ENCODE data around the gene EZH1.
A peak's percentile ranks its signal among the peaks of the same experiment; 100 is the strongest.
"Not testable (repeated sequence)": the region's sequence is repeated elsewhere in the genome, so short reads cannot be mapped to it uniquely, and the experiment has no call there.

EZH1 gene

DNA sequence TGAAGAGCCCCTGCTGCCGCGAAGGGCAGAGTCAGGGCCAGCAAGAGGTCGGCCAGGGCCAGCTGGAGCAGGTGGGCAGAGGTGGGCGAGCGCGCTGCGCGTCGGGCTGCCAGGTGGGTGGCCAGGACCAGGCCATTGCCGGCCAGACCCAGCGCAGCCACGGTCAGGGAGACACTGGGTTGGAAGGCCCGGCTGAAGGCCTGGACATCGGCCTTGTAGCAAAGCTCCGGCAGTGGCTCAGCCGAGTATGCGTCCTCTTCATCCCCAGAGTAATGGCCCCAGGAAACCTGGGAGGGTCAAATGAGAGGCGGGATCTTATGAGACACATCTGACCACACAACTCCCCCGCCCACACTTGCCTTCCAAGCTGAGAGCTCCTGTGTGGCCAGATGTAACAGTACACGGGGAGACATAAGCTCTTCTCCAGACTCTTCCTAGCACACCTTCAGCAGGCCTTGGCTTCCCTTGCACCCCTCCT lies 64.5 kb downstream of the EZH1 start:
- no peak for DNase-seq

DNA sequence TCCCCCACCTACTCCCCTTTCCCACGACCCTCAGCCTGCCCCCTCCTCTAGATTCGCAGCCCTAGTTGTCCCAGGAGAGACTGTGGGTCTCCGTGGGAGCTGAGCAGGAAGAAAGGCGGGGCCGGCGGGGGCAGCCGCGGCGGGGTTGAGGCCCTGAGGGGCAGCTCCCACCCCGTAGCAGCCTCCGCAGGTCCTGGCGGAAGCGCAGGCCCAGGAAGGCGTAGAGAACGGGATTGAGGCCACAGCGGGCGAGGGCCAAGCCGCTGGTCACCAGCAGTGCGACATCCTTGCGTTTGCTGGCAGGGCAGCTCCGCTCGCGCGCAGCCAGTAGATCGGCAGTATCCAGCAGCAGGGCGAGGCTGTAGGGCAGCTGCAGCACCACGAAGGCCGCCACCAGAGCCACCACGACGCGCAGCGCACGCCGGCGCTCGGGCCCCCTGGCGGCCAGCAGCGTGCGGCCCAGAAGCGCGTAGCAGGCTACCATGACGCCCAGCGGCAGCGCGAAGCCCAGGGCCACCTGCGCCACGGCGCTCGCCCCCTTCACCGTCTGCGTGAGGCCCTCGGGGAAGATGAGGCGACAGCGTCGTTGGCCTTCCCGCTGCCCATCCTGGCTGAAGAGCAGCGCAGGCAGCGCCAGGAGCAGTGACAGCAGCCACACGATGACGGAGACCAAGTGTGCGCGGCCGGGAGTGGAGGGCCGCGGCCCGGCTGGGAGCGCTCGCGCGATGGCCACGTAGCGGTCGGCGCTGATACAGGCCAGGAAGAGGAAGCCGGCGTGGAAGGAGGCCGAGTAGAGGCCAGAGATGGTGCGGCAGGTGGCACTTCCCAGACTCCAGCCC lies 65.1 kb downstream of the EZH1 start:
- peak; percentile 86 for DNase-seq

DNA sequence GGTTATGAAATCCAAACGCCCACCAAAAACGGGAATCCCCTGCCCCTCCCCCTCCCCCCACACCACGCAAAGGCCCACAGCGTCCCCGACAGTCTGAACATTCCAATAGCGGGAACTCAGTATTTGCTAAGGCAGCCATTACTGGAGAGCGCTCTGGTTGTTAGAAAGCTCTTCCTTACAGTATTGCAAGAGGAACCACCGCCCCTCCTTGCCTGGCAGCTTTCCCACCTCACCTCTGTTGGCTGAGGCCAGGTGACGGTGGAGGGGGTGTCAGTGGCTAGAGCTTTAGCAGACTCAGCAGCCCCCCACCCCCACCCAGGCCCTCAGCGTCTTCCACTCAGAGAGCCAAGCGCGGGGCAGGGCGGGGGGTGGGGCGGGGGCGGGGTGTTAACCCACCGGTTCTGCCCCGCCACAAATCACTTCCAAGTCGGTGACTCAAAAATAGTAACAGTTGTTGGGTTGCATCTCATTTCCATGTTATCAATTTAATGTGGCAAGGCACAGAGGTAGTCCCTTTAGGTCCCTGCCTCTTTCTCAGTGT lies 65.8 kb downstream of the EZH1 start:
- peak; percentile 74 for DNase-seq

DNA sequence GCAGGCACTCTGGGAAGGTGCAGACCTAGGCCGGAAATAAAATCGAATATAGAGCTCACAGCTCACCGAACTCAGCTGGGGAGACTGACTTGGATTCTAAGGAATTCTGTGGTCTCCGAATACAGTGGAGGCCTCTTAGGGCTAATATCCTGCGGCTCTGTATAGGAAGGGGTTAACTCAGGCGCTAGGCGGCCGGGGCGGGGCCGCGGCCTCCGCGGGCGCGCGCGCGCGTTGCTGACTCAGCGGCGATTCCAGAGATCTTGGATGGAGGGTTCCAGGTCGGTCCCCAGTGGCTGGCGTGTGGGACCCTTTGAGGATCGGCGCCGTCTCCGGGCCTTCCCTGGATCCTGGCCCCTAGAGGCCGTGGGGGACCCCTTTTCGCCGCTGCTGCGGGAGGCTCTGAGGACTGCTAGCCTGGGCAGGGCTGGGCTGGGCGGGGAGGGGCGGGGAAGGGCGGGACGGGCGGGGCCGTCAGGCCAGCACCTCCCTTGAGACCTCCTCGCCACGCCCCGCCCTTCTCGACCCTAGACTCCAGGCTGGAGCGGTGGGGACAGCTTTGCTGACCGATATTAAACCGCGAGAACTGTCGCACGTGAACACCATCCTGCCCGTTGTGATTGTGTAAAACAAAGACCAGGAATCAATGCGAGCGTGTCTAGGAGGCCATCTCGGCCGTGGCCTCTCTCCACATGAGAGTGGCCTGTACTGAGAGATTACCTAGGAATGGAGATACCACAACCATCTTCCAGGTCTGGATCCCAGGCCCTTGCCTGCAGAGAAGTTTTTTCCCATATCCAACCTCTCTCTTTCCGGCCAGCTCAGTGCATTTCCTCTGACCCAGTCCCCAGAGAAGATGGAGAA lies 66.7 kb downstream of the EZH1 start:
- DNase-seq: peak; percentile 91

DNA sequence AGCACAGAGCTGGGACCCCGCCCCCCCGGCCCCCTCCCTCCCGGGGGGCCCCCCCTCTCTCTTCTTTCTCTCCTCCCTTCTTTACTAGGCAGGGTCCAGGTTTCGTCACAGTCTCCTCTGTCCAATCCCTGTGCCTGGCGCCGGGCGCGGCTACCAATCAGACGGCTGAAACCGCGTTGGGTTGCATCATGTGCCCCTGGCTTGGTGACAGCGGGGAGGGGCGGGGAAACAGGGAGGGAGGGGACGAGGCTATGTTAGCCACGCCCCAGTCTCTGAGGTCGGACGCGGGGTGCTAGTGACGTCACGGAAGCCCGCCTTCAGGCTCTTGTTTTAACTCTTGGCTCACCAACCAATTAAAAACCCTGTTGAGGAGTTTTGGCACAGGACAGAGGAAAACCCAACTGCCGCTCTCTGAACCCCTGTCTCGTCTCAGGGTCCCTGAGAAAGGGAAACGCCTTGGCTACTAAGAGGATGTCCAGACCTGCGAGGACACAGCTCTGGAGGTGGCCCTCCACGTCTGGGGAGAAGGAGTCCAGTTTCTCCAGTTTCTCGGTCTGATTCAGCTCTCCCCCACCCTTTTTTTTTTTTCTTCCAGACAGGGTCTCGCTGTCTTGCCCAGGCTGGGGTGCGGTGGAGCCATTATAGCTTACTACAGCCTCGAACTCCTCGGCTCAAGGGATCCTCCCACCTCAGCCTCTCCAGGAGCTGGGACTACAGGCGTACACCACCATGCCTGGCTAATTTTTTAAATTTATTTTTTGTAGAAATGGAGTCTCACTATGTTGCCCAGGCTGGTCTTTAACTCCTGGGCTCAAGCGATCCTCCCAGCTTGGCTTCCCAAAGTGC lies 67.6 kb downstream of the EZH1 start:
- peak; percentile 100 for DNase-seq

DNA sequence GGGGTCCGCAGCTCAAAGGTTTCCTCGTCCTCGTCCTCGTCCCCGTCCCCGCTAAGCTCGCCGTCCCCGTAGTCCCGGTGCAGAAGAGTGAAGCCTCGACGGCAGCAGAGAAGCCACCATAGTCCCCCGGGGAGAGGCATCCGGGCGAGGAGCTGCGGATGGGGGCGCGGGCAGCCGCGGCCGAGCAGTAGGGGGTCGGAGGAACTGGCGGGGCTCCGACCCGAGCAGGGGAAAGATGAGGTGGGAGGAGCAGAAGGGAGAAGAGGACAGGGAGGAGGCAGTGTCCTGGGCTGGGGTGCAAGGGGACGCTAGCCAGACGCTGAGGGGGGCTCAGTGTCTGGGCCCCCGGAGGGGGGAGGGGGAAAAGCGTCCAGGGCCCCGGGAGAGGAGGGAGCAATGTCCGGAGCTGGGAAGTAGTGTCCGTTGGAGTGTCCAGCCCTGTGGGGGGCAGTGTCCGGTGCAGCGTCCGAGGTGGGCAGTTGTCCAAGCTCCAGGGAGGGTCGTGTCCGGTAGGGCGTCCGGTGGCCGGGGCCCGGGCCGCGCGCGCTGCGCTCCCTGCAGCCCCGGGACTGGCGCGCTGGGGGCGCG lies 68.3 kb downstream of the EZH1 start, which contains the start of gene PLEKHH3:
TSS of gene PLEKHH3 (minus strand) at position 571 of the 588 bp plus-strand sequence. CDS start at position 140, 431 bp downstream.
- no peak for DNase-seq

DNA sequence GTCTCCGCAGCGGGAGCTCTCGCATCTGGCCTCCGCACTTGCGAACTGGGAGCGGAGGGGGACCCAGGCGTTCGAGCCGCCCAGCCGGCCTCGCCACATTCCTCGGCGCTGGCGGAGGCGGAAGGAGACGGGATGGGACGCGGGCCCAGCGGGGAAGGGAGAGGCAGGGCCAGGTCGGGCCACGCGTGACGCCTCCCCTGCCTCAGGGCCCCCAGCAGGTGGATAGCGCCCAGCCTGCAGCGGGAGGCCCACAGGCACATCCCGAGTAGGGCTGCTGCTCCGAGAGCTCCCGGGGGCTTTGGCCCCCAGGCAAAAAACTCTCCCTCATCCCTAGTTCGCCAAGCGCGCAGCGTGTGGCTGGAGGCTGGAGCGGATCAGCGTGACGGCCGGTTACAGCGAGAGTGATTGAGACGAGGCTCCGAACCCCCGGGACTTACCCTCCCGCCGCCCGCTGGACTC lies 68.8 kb downstream of the EZH1 start:
- peak; percentile 66 for DNase-seq

DNA sequence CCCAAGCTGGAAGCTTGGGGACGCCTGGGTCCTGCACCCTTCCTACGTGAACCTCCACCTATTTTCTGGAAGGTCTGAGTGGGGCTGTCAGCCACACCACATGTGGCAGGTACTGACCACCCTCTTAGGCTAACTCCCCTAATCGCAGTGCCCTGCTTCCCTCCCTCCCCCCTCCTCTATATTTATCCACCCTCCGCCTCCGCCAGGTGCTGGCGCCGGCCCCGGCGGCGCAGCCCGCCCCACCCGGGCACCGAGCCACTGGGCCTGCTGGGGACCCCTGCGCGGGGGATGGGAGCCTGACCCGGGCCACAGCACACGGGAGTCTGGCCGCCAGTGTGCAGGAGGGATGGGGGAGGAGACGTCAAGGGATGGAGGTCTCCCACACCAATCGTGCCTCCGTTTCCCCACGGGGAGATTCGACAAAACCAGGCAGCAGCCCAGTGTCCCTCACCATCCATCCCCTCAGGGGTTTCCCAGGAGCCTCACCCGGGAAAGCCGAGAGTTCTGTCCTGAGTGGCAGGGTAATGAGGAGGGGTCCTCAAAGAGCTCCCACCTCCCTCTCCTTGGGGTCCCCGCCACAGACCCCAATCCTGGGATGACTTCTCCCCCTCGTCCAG lies 69.4 kb downstream of the EZH1 start:
- peak; percentile 67 for DNase-seq

DNA sequence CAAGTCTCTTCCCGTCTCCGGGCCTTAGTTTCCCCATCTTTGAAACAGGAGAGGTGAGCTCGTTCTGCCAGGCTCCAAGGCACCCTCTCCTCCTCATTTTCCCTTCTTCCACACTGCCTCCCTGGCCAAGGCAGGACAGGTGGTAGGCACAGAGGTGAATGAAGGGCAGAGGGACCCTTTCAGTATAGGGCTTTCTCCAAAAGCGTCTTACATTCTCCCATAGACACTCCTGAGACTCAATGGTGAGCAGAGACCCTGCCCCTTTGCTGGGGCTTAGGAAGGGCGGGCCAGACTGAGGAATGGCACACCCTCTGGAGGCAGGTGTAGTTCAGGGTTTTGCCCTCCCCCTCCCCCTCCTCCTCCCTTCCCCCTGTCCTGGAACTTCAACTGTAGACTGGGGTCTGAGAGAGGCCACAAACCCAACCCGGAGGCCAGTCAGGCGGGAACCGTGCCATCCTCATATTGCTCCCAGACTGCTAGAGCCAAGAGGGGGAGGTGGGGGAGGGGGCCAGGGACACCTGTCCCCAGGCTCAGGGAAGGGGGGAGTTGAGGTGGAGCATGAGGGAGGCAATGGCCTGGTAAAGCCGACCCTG lies 70.0 kb downstream of the EZH1 start:
- DNase-seq: peak; percentile 65

DNA sequence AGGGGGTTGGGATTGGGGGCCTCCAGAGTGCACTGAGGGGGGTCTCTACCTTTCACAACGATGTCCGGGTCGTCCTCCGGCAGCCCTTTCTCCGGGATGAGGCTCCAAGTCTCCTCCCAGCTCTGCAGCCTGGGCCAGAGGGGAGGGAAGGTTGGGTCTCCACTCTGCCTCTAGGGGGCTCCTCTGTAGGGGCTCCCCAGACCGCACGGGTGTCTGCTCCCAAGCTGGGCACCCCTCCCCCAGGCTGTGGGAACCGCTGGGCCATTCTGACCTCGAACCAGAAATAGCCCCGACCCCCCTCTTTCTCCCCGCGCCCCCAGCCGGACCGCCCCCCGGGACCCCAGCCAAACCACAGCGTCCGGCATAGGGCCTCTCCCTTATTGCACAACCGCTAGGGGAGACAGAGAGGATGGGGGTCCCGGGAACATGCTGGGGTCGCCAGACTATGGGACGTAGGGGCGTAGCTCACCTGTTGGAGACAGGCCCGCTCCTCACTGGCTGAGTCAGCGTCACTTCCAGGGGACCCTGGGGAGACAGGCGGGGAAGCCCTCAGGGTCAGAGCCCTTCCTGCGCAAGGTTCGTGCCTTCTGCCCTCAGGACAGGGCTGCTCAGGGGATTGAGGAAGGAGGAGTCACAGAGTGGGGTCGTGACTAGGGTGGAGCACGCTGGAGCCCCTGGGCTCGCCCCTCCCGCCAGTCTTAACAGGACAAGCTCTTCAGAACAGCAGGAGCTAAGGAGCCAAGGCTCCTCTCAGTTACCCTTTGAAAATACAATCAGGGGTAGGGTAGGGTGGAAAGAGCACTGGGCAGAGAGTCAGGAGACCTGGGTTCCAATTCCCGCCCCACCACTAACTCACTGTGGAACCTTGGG lies 70.7 kb downstream of the EZH1 start:
- peak; percentile 81 for DNase-seq

DNA sequence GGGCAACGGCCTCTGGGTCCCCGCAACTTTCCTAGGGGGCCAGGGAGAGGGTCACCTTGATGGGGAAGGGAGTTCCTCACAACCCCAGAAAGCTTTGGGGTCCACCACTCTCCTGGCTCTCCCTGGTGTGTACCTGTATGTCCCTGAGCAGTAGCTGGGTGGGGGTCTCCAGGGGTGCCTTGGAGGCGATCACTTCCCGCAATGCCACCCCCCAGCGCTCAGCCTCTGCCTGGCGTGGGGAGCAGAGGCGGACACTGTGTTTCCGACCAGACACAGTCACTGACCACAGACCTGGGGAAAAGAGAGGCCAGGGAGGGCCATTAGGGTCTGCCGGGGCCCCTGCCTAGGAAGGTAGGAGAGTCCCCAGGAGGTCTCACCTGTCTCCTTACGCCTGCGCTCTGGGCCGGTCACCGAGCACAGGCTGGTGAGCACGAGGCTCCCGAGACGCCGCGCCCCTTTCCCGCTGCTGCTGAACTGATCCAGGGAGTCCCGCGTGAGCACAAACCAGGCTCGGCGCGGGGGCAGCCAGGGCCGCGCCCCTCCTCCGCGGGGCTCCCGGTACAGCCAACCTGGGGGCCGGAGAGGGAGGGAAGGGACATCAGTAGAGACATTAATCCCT lies 71.5 kb downstream of the EZH1 start:
- no peak for DNase-seq

DNA sequence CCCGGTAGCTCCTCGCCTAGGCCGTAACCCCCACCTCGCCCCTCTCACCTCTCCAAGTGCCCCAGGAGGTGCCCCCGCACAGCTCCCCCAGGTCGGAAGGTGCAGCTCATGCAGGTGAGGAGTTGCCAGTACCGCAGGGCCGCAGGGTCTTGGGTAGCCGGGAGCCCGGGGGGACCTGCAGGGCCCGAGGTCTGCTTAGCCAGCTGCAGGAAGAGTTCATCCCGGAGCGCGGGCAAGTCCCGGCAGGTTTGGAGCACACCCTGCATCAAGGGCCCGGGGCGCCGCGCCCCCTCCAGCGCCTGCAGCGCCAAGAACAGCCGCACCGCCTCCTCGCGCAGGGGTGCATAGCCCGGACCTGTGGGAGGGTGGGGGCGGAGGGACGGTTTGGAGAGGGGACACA lies 72.8 kb downstream of the EZH1 start:
- no peak for DNase-seq

DNA sequence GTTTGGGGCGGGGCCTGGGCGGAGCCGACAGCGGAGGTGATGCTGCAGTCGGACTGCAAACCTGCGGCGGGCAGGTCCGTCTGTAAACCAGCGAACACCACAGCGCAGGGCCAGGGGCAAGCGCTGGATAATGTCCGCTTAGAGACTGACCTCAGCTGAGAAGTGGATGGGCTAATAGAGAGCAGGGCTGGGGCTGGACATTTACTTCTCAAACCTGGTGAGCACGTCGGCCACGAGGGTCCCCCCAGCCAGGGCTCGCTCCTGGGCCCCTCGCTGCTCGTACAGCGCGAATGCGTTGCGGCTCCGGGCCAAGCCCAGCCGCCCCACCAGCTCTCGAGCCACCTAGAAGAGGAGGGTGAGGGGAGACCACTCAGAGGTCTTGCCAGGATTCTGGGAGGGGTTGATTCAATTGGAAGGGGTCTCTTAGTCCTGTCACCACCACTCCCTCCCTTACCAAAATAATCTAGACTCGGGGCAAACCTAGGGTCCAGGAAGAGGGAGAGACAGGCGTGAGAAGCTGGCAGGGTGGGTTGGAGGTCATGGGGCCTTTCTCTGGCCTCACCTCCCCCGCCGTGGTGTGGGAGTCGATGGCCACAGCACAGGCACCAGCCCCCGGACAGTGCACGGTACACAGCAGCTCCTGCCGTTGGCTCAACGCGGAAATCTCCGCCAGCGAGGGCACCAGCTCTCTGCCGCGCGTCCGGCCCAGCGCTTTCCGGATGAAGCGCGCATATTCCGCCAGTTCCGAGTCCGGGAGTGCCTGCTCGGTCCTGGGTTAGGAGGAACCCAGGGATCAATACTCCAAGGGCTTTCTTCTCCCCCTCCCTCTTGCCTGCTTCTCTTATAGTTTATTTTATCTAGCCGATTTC lies 73.8 kb downstream of the EZH1 start:
- no peak for DNase-seq

DNA sequence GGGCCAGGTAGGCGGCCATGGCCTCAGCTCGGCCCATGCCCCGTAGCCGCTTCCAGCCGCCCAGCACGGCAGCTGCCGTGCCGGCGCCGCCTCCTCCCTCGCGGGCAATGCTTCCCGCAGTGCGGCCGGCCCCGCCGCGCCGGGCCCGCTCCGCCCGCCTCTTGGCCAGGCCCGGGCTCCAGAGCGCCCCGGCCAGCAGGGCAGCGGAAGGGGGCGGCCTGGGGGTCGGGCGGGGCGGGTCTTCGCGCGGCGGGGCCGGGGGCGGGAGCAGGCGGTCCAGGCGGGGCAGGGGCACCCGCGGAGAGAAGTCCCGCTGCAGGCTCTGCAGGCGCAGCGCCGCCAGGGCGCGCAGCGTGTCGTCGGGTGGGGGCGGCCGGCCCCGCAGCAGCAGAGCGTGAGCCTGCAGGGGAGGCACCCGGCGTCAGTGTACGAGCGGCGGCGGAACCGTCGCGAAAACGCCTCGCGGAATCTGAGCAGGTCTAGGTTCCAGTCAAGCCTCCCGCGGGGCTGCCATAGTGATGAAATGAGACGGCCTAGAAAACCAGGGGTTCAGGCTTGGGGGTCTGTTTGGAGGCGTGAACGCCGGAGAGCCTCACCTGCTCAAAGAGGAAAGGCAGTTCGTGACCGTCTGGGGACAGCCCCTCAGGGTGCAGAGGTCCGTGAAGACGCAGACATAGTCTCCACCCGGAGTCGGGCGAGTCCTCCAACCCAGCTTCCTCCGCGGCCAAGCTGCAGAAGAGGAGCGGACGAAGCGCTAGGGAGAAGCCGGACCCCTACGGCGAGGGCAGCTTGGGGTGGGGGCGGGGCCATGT lies 74.7 kb downstream of the EZH1 start:
- peak; percentile 44 for DNase-seq

DNA sequence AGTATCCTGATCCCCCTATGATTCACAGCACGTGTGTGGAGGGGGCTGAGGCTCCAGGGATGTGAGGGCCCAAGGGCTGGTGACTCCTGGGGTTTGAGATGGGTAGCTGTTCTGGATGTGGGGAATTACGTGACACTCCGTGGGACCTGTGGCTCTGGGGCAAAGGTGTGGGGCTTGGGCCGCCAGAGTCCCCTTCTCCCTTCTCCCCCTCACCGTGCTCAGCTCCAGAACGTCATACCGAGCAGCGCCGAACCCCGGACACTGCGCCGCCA lies 75.2 kb downstream of the EZH1 start:
- DNase-seq: no peak

DNA sequence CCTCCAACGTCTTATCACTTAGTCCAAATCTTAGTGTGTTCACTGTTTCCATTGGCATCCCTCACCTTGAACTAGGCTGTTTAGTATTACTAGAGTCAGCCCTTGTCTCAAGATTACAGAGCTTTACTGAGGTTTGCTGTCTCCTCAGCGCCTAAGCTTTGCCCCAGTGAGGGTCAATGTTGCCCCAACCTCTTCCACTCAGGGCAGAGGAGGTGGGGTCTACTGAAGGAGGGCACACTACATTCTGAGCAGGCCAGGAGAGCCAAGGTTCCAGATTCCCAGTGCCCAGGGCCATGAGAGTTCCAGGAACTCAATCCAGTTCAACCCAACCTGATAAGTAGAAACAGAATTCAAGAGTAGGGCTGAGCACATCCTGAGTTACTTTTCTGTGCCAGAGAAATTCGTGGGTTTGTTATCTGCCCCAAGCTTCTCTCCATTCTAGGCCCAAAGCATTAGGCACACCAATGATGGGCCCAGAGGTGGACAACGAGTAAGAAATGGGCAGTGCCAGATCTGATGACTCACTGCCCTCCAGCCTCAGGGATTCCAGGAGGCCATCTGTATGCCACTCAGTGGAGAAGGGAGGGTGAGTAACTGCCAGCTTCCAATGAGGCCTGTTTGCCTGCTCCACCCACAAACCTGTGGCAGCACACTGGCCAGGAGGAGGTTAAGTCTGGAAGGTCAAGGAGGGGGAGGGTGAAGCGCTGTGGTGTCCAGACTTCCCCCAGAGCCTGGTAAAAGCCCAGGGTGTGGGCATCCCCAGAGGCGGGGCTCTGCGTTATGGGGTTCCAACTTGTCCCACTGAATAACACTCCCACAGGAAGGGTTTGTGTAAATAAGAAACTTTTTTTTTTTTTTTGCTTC lies 77.5 kb downstream of the EZH1 start:
- DNase-seq: no peak

DNA sequence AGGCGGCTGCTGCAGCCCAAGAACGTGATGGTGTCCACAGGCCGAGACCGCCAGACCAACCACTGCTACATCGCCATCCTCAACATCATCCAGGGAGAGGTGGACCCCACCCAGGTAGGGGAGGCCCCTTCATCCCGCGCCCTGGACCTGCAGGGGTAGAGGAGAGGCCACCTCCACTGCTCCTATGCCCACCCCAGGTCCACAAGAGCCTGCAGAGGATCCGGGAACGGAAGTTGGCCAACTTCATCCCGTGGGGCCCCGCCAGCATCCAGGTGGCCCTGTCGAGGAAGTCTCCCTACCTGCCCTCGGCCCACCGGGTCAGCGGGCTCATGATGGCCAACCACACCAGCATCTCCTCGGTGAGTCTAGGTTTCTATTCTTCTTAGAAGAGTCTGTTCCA lies 78.7 kb downstream of the EZH1 start:
- DNase-seq: not testable (repeated sequence)

All from femur (tissue), 1 donor.